Uterus (tissue), 4 donors: ENCODE results near the gene RRP1B. TPM values are rescaled to one million over a fixed set of nuclear protein-coding genes. Genes with fewer than 3 reads are reported as not detected.

Source experiments
- DNase-seq, 2 donors: peaks; one replicate each; pipeline ENCODE4 v3.0.0-alpha.2; 2019 to 2020
- H3K27ac ChIP-seq, 2 donors: fragments of 200-600 bp; sonication (generic); 1 replicate in 1 of 2; 2 replicates in 1 of 2; pipeline ENCODE4 v1.5.1; 2016 to 2018
- H3K27me3 ChIP-seq, 2 donors: fragments of 200-600 bp; sonication (generic); one replicate each; pipeline ENCODE4 v1.5.1; 2018 to 2019; ENCODE audit warnings: control low read depth in 1 of 2
- H3K36me3 ChIP-seq, 2 donors: fragments of 200-600 bp; sonication (generic); one replicate each; pipeline ENCODE4 v1.5.1; 2019; ENCODE audit warnings: control low read depth in 1 of 2
- H3K4me1 ChIP-seq, 2 donors: fragments of 200-600 bp; sonication (generic); one replicate each; pipeline ENCODE4 v1.5.1; 2018 to 2019; ENCODE audit warnings: control low read depth in 1 of 2
- H3K4me3 ChIP-seq, 2 donors: fragments of 200-600 bp; sonication (generic); 1 replicate in 1 of 2; 2 replicates in 1 of 2; pipeline ENCODE4 v1.5.1; 2018 to 2019; ENCODE audit warnings: mild to moderate bottlenecking in 1 of 2
- H3K9me3 ChIP-seq, 2 donors: fragments of 200-600 bp; sonication (generic); one replicate each; pipeline ENCODE4 v1.5.1; 2019; ENCODE audit warnings: control low read depth in 1 of 2
- POLR2A ChIP-seq, 2 donors: fragments of 450-650 bp; IDR thresholded peaks; one replicate each; pipeline ENCODE4 v1.6.1; 2016; ENCODE audit warnings: antibody characterized with exemption in 2 of 2, mild to moderate bottlenecking in 1 of 2, moderate library complexity in 1 of 2
- intact Hi-C: fragments of 100-400 bp; cut with DNase I; formaldehyde crosslinking; loops from one replicate; pipeline ENCODE4 v1.15.1; 2023; ENCODE audit warnings: low total_unique reads
- total RNA-seq, 4 donors: library from RNA; depleted of rRNA in 3 of 4; stranded (reverse); fragments of >200 nt in 3 of 4; gene quantifications; one replicate each; pipeline versions ENCODE4 v1.1.0 to v1.2.4, GENCODE V29; 2014 to 2023
- TF ChIP-seq, protein P1 (sequence below), 4 experiments: fragments of 200-600 bp in 2 of 4; fragments of 450-650 bp in 2 of 4; sonication (generic) in 2 of 4; IDR thresholded peaks; one replicate each; pipeline ENCODE4 v1.5.1; 2016 to 2019; ENCODE audit warnings: antibody characterized with exemption in 4 of 4, mild to moderate bottlenecking in 2 of 4, moderate library complexity in 1 of 4
- donor health status: DM: yes; HTN: yes; CAD: no.

Gene RRP1B
- total RNA-seq, 4 donors from 2014 or later = 9.7 to 28.1 (median 19.3) TPM

DNA sequence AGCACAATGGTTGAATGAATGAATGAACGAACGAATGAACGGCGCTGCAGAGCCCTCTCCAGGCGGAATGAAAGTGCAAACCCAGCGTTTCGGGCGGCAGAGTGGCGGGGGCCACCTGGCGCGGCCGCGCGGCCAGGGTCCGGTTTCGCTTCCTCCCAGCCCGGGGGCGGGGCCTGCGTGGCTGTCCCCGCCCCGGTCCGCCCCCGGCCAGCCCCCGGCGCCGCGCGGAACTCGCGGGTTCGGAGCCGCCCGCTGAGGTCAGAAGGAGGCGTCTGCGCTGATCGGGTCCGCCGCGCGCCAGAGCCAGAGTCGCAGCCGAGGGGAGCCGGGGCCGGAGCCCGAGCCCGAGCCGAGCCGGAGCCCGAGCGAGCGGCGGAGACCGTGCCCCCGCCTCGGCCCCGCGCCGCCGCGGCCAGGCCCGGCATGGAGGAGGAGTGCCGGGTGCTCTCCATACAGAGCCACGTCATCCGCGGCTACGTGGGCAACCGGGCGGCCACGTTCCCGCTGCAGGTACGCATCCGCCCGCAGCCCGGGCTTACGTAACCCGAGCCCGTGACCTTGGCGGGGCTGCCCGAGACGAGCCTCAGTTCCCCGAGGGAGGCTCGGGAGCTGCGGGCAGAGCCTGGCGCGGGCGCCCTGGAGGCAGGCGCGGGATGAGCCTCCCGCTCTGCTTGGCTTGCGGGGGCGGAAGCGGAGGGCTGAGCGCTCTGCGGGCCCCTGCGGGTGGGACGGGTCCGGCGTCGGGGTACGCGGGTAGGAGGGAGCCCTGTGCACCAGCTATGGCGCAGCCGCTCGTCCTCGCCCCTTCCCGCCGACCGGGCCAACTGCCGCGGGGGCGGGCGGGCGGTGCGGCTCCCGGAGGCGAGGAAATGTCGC is 59.8 kb downstream of the RRP1B start, which contains the start of gene PDXK:
Gene PDXK (plus strand): TSS at position 258 of the 876 bp plus-strand sequence. CDS start 166 bp downstream, at position 424.
- TF ChIP-seq, protein P1, sequence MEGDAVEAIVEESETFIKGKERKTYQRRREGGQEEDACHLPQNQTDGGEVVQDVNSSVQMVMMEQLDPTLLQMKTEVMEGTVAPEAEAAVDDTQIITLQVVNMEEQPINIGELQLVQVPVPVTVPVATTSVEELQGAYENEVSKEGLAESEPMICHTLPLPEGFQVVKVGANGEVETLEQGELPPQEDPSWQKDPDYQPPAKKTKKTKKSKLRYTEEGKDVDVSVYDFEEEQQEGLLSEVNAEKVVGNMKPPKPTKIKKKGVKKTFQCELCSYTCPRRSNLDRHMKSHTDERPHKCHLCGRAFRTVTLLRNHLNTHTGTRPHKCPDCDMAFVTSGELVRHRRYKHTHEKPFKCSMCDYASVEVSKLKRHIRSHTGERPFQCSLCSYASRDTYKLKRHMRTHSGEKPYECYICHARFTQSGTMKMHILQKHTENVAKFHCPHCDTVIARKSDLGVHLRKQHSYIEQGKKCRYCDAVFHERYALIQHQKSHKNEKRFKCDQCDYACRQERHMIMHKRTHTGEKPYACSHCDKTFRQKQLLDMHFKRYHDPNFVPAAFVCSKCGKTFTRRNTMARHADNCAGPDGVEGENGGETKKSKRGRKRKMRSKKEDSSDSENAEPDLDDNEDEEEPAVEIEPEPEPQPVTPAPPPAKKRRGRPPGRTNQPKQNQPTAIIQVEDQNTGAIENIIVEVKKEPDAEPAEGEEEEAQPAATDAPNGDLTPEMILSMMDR (IDR thresholded peaks at IDR 0.05) = peak in 1 of 4 experiments; percentile 1
- TF ChIP-seq POLR2A (IDR thresholded peaks at IDR 0.05) = peak; percentile 85 to 91
- H3K27ac ChIP-seq = peak within 1 kb of the TSS; percentile 61 to 77
- H3K4me1 ChIP-seq = peaks cover 3 to 14% of the 10 kb centered on the region in 2 donors
- peak within 1 kb of the TSS; percentile 68 to 78 for H3K4me3 ChIP-seq
- no peaks in the 10 kb centered on the region for H3K27me3 ChIP-seq
- intact Hi-C loops = loop anchor here (10.0 kb wide), 1 partner anchor 56 kb away; the partner anchor contains the start of gene CSTB
- no peaks in the 10 kb centered on the region for H3K36me3 ChIP-seq
- peak; percentile 77 to 87 for DNase-seq
- no peaks in the 10 kb centered on the region for H3K9me3 ChIP-seq

DNA sequence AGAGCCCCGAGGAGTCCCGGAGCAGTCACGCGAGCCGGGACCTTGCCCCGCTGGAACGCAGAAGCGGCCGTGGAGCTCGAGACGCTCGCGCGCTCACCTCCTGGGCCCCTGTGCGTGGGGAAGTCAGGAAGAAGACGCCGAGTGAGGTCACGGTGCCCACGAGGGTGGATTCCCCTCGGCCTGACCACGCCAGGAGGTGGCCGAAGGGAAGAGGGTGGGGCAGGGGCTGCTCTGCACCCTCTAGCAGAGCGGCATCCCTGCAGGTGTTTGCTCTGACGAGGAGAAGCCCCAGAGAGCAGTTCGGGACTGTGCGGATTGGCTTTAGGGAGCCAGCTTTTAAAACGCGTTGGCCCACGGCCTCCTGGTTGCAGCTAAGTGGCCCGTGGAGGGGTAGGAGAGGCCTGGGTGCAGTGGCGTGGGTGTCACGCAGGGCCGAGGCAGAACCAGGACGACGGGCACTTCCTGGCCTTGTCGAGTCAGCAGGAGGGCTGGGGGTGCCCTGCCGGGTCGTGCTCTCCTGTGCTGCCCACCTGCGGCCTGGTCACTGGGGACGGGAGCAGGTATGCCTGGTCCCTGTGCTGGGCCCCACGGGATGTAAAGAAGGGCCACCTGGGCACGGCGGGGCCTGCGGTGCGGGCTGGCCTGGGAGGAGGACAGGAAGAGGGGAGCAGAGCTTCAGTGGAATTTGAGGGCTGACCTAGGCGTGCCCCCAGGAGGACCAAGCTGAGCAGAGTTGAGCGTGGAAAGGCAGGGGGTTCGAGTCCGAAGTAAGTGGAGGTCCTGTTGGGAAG is 60.6 kb downstream of the RRP1B start:
- peak in 1 of 2 donors; percentile 25 for DNase-seq
- Histone ChIP-seq H3K9me3 (no peaks in the 10 kb centered on the region), H3K27me3 (no peaks in the 10 kb centered on the region), H3K4me3 (peak overlapping the region; percentile 68 to 78), H3K27ac (peak overlapping the region; percentile 61 to 77), H3K36me3 (no peaks in the 10 kb centered on the region), H3K4me1 (peaks cover 3 to 14% of the 10 kb centered on the region in 2 donors)
- TF ChIP-seq POLR2A (IDR thresholded peaks at IDR 0.05) = no peak
- TF ChIP-seq, protein P1 (IDR thresholded peaks at IDR 0.05) = no peak
- intact Hi-C loops = loop anchor here (10.0 kb wide), 1 partner anchor 55 kb away; the partner anchor contains the start of gene CSTB

DNA sequence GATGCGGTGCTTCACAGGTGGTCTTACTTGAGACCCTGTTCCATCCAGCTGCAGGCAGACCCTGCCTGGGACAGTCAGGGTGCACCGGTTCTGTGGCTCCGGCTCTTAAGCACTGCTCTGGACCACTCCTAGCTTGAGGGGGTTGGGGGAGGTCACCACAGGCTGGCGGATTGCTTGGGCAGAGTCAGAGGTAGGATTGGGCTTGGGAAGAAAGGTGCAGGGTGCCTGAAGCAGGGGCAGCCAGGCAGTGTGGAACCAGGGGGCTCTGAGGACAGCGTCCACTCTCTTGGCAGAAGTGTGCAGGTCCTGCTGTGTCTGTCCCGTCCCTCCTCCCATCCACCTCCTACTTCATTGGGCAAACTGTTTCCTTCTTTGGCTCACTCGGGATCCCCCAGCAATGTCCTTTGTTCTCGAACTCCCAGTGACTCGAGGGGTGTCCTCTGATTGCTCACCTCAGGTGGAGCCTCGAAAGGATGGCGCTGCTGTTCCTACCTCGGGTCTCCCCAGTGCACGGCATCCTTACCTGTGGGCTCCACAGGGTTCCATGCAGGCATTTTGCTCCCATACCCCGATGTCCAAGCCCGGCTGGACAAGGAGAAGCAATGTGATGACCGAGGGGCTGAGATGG is 61.3 kb downstream of the RRP1B start:
- H3K27ac ChIP-seq = peak overlapping the region in 1 of 2 donors; percentile 61
- no peaks in the 10 kb centered on the region for H3K36me3 ChIP-seq
- H3K4me1 ChIP-seq = peaks cover 3 to 14% of the 10 kb centered on the region in 2 donors
- no peaks in the 10 kb centered on the region for H3K27me3 ChIP-seq
- intact Hi-C loops = no loop called here
- DNase-seq = no peak
- TF ChIP-seq, protein P1 (IDR thresholded peaks at IDR 0.05) = no peak
- TF ChIP-seq POLR2A (IDR thresholded peaks at IDR 0.05) = no peak
- no peaks in the 10 kb centered on the region for H3K9me3 ChIP-seq
- peak overlapping the region; percentile 68 to 78 for H3K4me3 ChIP-seq

DNA sequence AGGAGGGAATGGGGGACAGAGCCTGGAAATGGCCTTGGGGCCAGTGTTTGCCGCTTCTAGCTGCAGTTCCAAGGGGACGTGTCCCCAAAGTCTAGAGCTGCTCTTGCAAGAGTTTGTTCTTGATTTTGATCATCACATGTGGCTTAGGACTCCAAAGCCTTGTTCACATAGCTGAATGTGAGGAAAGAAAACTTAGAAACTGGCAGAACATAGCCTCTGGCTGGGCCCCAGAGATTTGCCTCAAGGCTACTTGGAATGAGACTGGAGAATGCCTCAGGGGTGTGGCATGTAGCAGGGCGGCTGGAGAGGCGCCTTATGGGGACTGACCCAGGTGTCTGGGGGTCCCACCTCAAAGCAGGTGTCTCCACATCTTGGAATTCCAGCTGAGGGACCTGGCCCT is 61.8 kb downstream of the RRP1B start:
- DNase-seq = no peak
- no peaks in the 10 kb centered on the region for H3K27me3 ChIP-seq
- H3K4me1 ChIP-seq = peaks cover 3 to 15% of the 10 kb centered on the region in 2 donors
- intact Hi-C loops = no loop called here
- no peaks in the 10 kb centered on the region for H3K9me3 ChIP-seq
- no peak overlapping the region for H3K27ac ChIP-seq
- no peak overlapping the region for H3K4me3 ChIP-seq
- TF ChIP-seq, protein P1 (IDR thresholded peaks at IDR 0.05) = no peak
- TF ChIP-seq POLR2A (IDR thresholded peaks at IDR 0.05) = no peak
- no peaks in the 10 kb centered on the region for H3K36me3 ChIP-seq
